ENCODE results near the gene NME3. TPM values are rescaled to one million over a fixed set of nuclear protein-coding genes. Genes with fewer than 3 reads are reported as not detected.

The NME3 gene
- total and polyA plus RNA-seq, 12 donors, result 0.95 to 1,073 (median 181) TPM

DNA sequence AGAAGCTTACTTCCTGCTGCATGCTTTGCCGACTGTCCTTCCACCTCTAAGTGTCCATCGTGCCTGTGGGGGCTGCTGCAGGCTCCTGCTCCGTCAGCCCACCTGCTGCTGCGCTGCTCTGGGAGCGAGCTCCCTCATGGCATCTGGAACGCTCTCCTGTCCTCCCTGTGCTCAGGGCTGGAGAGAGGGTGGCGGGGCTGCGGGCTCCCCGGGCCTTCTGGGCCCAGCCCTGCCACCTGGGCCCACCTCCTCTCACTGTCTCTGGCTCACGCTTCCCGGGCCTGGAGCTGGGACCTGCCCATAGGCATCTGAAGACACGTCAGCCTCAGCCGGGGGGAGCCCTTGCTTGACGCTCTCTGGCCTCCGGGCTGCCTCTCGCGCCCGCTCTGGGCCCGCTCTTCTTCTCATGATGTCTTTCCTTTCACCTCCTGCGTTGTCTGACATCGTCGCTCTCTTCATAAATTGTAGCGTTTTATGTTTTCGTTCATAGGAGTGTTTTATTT lies 27.0 kb downstream of the NME3 start:
- intact Hi-C loops (cut with DNase I), result loop anchor here in 1 of 2 donors (10.0 kb wide), 1 partner anchor 70 kb away; the partner anchor contains the start of gene JPT2
- Histone ChIP-seq H3K9me3 (replicated peaks in 1 of 3) (no peaks in the 10 kb centered on the region), H3K36me3 (replicated peaks in 1 of 2) (peaks cover 0 to 62% of the 10 kb centered on the region in 2 donors), H3K27ac (no peak overlapping the region), H3K4me1 (replicated peaks in 1 of 2) (no peaks in the 10 kb centered on the region), H3K4me3 (no peak overlapping the region), H3K27me3 (no peaks in the 10 kb centered on the region)
- no peak for DNase-seq
- no peak for TF ChIP-seq POLR2A (IDR thresholded peaks at IDR 0.05)
- TF ChIP-seq, protein P1, sequence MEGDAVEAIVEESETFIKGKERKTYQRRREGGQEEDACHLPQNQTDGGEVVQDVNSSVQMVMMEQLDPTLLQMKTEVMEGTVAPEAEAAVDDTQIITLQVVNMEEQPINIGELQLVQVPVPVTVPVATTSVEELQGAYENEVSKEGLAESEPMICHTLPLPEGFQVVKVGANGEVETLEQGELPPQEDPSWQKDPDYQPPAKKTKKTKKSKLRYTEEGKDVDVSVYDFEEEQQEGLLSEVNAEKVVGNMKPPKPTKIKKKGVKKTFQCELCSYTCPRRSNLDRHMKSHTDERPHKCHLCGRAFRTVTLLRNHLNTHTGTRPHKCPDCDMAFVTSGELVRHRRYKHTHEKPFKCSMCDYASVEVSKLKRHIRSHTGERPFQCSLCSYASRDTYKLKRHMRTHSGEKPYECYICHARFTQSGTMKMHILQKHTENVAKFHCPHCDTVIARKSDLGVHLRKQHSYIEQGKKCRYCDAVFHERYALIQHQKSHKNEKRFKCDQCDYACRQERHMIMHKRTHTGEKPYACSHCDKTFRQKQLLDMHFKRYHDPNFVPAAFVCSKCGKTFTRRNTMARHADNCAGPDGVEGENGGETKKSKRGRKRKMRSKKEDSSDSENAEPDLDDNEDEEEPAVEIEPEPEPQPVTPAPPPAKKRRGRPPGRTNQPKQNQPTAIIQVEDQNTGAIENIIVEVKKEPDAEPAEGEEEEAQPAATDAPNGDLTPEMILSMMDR (IDR thresholded peaks at IDR 0.05), result no peak
- WGBS, 4 donors, result 88 to 95% (median 91%) methylated on average over 16 to 24 of the region's 24 CpGs

DNA sequence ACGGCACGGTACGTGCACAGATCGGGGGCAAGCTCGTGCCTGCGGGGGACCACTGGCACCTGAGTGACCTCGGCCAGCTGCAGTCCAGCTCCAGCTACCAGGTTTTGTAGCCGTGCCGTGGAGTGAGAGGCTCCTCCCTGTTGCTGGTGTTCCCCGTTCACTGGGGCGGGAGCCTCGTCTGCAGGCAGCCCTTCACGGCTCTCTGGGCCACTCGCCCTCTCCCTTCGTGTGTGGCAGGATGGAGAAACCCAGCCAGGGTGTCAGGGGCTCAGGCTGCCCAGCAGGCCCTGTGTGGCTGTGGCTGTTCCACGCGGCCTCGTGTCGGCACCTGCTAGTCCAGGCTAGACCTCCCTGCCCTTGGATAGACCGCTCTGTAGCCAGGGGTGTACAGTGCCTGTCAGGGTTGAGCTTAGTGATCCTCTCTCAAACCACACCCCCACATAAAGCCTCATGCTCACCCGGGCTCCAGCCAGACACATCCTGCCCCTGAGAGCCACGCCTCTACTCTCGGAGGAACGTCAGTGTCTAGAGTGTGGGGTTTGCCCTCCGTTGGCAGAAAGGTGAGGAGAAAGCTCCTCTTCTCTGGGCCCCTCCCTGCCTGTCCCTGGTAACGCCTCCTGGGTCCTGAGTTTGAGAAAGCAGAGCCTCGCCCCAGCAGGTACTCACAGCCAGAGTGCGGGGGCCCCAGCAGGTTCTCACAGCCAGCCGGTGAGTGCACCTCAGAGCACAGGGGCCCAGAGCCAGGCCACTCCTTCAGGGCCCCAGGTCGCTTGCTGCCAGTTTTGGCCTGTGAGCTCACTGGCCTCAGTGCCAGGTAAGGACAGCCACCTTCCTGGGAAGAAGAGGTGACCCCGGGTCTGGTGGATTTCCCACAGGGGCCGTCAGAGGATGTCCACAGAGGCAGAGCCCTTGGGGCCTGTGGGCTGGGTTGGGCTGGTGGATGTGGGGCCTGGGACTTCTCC lies 27.7 kb downstream of the NME3 start:
- H3K4me1 ChIP-seq (replicated peaks in 1 of 2), result no peaks in the 10 kb centered on the region
- H3K36me3 ChIP-seq (replicated peaks in 1 of 2), result peaks cover 0 to 54% of the 10 kb centered on the region in 2 donors
- H3K4me3 ChIP-seq, result no peak overlapping the region
- H3K9me3 ChIP-seq (replicated peaks in 1 of 3), result no peaks in the 10 kb centered on the region
- 90 to 93% (median 93%) methylated on average over 22 to 32 of the region's 32 CpGs for WGBS, 4 donors
- no peak for DNase-seq
- intact Hi-C loops (cut with DNase I), result loop anchor here in 1 of 2 donors (10.0 kb wide), 1 partner anchor 69 kb away; the partner anchor contains the start of gene JPT2
- H3K27me3 ChIP-seq, result no peaks in the 10 kb centered on the region
- TF ChIP-seq POLR2A (IDR thresholded peaks at IDR 0.05), result no peak
- TF ChIP-seq, protein P1 (IDR thresholded peaks at IDR 0.05), result no peak
- H3K27ac ChIP-seq, result no peak overlapping the region

GRCh38 chr16:1741553-1742165 lies 29.7 kb downstream of the NME3 start:
- H3K27me3 ChIP-seq, result no peaks in the 10 kb centered on the region
- H3K36me3 ChIP-seq (replicated peaks in 1 of 2), result peaks cover 0 to 37% of the 10 kb centered on the region in 2 donors
- TF ChIP-seq, protein P1 (IDR thresholded peaks at IDR 0.05), result no peak
- H3K4me3 ChIP-seq, result no peak overlapping the region
- 91 to 95% (median 93%) methylated on average over 8 to 19 of the region's 19 CpGs for WGBS, 4 donors
- H3K27ac ChIP-seq, result no peak overlapping the region
- no peaks in the 10 kb centered on the region for H3K9me3 ChIP-seq (replicated peaks in 1 of 3)
- intact Hi-C loops (cut with DNase I), result loop anchor here in 1 of 2 donors (10.0 kb wide), 1 partner anchor 67 kb away; the partner anchor contains the start of gene JPT2
- DNase-seq, result no peak
- no peaks in the 10 kb centered on the region for H3K4me1 ChIP-seq (replicated peaks in 1 of 2)
